GM10248 (cell line): ENCODE measurements around the gene ADGB.
"Not testable (repeated sequence)": the region's sequence is repeated elsewhere in the genome, so short reads cannot be mapped to it uniquely, and the experiment has no call there.

Experiments
- CTCF ChIA-PET: fragments of 300-600 bp; sonication (Branson Sonifier 250); formaldehyde crosslinking; extraction: SDS; loops from one replicate; lab custom pipeline; 2021; ENCODE audit warnings: antibody characterized with exemption; lab: Yijun Ruan, JAX
- POLR2A ChIA-PET: fragments of 350-650 bp; sonication (Branson Sonifier 250); formaldehyde crosslinking; extraction: SDS; loops from one replicate; lab custom pipeline; 2020; ENCODE audit warnings: antibody characterized with exemption; lab: Yijun Ruan, JAX
- DNase-seq: peaks from one replicate; pipeline ENCODE4 v3.0.0; 2012; ENCODE audit errors: extremely low spot score
- TF ChIP-seq, protein P1 (sequence below): IDR thresholded peaks from 2 replicates; pipeline ENCODE4 v1.5.1; 2012; ENCODE audit warnings: mild to moderate bottlenecking, low read depth; ENCODE audit errors: extremely low read depth, missing control alignments, control extremely low read depth

ADGB gene

DNA sequence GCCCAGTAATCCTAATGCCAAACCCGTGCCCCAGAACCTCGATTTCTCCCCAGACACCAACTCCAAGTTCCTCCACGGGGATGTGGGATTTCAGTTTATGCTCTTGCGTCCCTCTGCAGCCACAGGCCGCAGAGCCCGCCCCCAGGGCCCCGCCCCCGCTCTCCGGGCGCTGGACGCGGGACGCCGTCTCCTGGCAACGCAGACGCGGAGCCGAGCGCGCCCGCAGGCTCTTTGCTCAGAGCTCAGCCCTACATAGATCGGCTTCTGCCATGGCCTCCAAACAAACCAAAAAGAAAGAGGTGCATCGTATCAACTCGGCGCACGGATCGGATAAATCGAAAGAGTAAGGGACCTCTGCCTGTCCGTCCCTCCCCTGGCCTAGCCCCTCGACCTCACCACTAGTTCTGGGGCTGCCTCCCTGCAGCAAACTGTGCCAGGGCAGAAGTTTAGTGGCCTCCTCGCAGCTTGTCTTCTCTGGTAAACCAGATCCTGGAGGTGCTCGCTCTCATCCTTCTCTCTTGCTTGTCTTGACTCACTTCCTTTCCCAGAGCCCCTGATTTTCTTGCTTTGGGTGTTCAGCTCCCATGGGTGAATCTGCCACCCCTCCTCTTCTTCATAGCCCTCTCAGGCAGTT lies at the start of gene ADGB:
ADGB (plus strand) TSS at position 201 of the 634 bp plus-strand sequence; CDS start at position 270, 69 bp downstream.
- CTCF ChIA-PET = no interaction called here
- no peak for DNase-seq
- TF ChIP-seq, protein P1, sequence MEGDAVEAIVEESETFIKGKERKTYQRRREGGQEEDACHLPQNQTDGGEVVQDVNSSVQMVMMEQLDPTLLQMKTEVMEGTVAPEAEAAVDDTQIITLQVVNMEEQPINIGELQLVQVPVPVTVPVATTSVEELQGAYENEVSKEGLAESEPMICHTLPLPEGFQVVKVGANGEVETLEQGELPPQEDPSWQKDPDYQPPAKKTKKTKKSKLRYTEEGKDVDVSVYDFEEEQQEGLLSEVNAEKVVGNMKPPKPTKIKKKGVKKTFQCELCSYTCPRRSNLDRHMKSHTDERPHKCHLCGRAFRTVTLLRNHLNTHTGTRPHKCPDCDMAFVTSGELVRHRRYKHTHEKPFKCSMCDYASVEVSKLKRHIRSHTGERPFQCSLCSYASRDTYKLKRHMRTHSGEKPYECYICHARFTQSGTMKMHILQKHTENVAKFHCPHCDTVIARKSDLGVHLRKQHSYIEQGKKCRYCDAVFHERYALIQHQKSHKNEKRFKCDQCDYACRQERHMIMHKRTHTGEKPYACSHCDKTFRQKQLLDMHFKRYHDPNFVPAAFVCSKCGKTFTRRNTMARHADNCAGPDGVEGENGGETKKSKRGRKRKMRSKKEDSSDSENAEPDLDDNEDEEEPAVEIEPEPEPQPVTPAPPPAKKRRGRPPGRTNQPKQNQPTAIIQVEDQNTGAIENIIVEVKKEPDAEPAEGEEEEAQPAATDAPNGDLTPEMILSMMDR = no peak
- POLR2A ChIA-PET = no interaction called here

DNA sequence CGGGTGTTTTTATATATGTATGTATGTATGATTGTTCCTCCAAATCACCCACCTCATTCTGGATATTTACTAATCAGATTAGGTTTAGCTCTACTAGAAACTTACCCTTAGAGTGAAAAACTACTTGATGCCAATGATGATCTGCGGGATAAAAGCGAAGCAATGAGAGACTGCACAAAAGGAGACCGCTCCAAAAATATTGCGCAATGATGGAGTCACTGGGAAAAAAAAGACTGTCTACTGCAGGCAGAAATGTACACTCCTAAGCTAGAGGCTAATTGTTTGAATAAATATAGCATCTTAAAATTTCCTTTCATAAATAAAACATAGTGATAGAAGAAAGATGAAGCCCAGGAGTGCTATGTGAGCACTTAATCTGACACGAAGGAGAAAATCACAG lies 47.9 kb upstream of the ADGB start:
- TF ChIP-seq, protein P1 = no peak
- POLR2A ChIA-PET = no interaction called here

DNA sequence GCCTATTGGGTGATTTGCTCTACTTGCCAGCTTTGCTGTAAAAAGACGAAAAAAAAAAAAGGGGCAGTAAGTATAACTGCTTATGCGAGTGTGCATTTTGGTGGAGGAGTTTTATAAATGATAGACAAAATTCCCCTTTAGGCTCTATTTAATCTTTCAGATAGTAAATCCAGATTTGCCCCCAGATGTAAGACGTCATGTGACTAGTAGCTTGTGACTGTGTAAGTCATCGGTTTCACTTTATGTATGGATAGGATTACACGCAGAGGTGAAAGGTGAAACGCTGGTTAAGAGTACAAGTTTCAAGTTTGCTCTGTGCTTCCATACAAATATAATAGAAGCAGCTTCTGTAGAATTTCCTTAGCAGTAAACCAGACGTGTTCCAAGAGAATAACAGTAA lies 47.2 kb upstream of the ADGB start:
- POLR2A ChIA-PET = no interaction called here
- CTCF ChIA-PET = interaction anchor here (1.0 to 1.5 kb wide), 4 partner anchors 9 to 20 kb away, joined by 3 read pairs; no protein-coding TSS in a partner anchor

More for the DNA sequence above, 47.9 kb upstream of the ADGB start:
- CTCF ChIA-PET = interaction anchor here (1.0 to 1.4 kb wide), 3 partner anchors 10 to 45 kb away, joined by 3 to 4 read pairs (median 3); no protein-coding TSS in a partner anchor
- DNase-seq = no peak

DNA sequence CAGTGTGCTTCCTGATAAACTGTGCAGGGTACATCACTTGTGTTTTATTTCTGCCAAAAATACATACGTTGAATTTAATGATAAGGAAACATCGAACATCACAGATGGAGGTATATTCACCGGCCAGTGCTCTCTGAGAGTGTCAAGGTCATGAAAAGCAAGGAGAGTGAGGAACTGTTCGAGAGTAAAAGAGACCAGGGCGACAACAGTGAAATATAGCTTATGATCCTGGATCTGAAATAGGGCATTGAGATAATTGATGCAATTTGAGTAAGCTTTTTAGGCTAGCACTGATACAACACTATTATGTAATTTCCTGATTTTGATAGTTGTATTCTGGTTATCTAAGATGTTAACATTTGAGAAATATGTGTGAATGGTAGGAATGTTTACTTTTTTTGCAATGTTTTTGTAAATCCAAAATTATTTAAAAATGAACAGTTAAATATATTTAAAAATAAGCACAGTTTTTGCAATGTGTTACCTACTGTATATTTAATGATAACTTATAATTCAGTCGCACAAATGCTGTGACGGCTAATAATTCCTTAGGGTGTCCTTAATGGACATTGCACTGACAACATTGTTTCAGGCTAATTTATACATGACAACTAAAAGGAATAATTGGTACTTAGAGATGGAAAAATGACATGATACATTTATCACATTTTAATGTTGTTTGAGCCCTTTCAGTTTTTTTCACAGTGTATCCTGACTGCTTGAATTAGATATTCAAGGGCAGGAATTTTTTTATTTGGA lies 45.2 kb upstream of the ADGB start:
- POLR2A ChIA-PET = no interaction called here
- CTCF ChIA-PET = interaction anchor here (2.2 kb wide), 1 partner anchor 8 kb away, joined by 6 read pairs; no protein-coding TSS in a partner anchor
- DNase-seq = no peak
- TF ChIP-seq, protein P1 = no peak

More for the DNA sequence above, 47.2 kb upstream of the ADGB start:
- TF ChIP-seq, protein P1 = no peak
- DNase-seq = no peak

DNA sequence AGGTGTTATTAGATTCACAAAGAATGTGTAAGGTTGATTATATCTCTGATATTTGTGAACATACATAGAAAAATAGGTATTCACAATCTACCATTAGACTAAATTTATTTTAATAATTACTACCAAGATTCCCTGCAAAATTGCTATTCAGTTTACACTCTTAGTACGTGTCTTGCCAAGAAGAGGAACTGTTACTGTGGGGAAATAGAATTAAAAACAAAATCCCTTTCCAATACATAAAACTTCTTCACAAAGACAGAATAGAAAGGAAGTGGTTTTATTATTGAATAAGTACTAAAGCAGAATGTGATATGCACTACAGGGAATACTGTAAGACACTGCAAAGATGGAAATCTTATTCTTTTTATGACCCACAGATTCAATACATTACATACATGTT lies 38.2 kb upstream of the ADGB start:
- TF ChIP-seq, protein P1 = no peak
- ChIA-PET POLR2A (no interaction called here), CTCF (interaction anchor here (0.8 kb wide), 1 partner anchor 10 kb away, joined by 3 read pairs; no protein-coding TSS in a partner anchor)
- no peak for DNase-seq

DNA sequence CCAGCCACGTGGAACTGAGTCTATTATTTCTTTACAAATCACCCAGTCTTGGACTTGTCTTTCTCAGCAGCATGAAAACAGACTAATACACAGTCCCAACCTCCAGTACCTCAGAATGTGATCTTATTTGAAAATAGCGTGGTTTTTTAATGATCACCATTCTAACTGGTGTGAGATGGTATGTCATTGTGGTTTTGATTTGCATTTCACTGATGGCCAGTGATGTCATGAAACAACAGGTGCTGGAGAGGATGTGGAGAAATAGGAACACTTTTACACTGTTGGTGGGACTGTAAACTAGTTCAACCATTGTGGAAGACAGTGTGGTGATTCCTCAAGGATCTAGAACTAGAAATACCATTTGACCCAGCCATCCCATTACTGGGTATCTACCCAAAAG lies 32.1 kb upstream of the ADGB start:
- CTCF ChIA-PET = not testable (repeated sequence)

DNA sequence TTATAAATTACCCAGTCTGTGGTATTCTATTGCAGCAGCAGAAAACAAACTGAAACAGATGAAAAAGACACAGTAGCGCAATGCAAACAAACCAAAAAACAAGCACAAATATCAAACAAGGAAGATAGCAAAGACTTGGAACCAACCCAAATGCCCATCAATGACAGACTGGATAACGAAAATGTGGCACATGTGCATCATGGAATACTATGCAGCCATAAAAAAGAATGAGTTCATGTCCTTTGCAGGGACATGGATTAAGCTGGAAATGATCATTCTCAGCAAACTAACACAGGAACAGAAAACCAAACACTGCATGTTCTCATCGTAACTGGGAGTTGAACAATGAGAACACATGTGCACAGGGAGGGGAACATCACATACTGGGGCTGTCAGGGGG lies 30.2 kb upstream of the ADGB start:
- DNase-seq, POLR2A ChIA-PET, CTCF ChIA-PET: not testable (repeated sequence)

More for the DNA sequence above, 32.1 kb upstream of the ADGB start:
- POLR2A ChIA-PET, DNase-seq: not testable (repeated sequence)
